Stimulated activated CD8-positive, alpha-beta memory T cell treated with anti-CD3 and anti-CD28 coated beads, Interleukin-7, amount 100 ng/mL, for 24 hours (primary cell): Measurements from ENCODE around the gene WNK1.
"Not testable (repeated sequence)": the region's sequence is repeated elsewhere in the genome, so short reads cannot be mapped to it uniquely, and the experiment has no call there.

Experiments
- DNase-seq: peaks from one replicate; pipeline ENCODE4 v3.0.0-alpha.2; 2020; ENCODE audit warnings: low read depth

The WNK1 gene

GRCh38 chr12:779745-780734 is 27.7 kb downstream of the WNK1 start:
- DNase-seq = no peak

- no peak for DNase-seq
Measured at GRCh38 chr12:780750-781379, 28.5 kb downstream of the WNK1 start.

- no peak for DNase-seq
Measured at GRCh38 chr12:785706-786105, 33.3 kb downstream of the WNK1 start.

GRCh38 chr12:788288-788687 is 35.9 kb downstream of the WNK1 start:
- no peak for DNase-seq

GRCh38 chr12:788762-789161 is 36.4 kb downstream of the WNK1 start:
- DNase-seq = not testable (repeated sequence)

- DNase-seq = no peak
Measured at GRCh38 chr12:789852-790563, 37.6 kb downstream of the WNK1 start.

- DNase-seq = no peak
Measured at GRCh38 chr12:790608-791007, 38.2 kb downstream of the WNK1 start.

GRCh38 chr12:793037-793436 is 40.7 kb downstream of the WNK1 start:
- DNase-seq = no peak

- DNase-seq = no peak
Measured at GRCh38 chr12:793711-794110, 41.3 kb downstream of the WNK1 start.

- peak; percentile 35 for DNase-seq
Measured at GRCh38 chr12:795305-795704, 42.9 kb downstream of the WNK1 start.

GRCh38 chr12:800401-800800 is 48.0 kb downstream of the WNK1 start:
- no peak for DNase-seq

- DNase-seq = no peak
Measured at GRCh38 chr12:802242-803120, 50.1 kb downstream of the WNK1 start.

GRCh38 chr12:805022-805632 is 52.7 kb downstream of the WNK1 start:
- DNase-seq = no peak

GRCh38 chr12:806200-806791 is 53.9 kb downstream of the WNK1 start:
- no peak for DNase-seq

GRCh38 chr12:807041-807735 is 54.8 kb downstream of the WNK1 start:
- DNase-seq = no peak

- no peak for DNase-seq
Measured at GRCh38 chr12:810116-810515, 57.7 kb downstream of the WNK1 start.

GRCh38 chr12:810671-811415 is 58.5 kb downstream of the WNK1 start:
- DNase-seq = no peak

GRCh38 chr12:812950-813349 is 60.6 kb downstream of the WNK1 start:
- DNase-seq = no peak

- DNase-seq = not testable (repeated sequence)
Measured at GRCh38 chr12:817456-817855, 65.1 kb downstream of the WNK1 start.
